GM12864 (cell line): Measurements from ENCODE around the gene TCHH.

Experiments
- DNase-seq: peaks from one replicate; pipeline ENCODE4 v3.0.0-alpha.2; 2011; ENCODE audit warnings: low read depth
- H3K4me3 ChIP-seq: 2 replicates; pipeline ENCODE4 v1.5.1; 2011; ENCODE audit warnings: mild to moderate bottlenecking, low read depth, low read length, control low read depth
- TF ChIP-seq, protein P1 (sequence below): IDR thresholded peaks from 2 replicates; pipeline ENCODE4 v1.5.1; 2011; ENCODE audit warnings: low read depth, mild to moderate bottlenecking, moderate library complexity, low read length, control low read depth, inconsistent platforms; ENCODE audit errors: missing control alignments

Gene TCHH, protein sequence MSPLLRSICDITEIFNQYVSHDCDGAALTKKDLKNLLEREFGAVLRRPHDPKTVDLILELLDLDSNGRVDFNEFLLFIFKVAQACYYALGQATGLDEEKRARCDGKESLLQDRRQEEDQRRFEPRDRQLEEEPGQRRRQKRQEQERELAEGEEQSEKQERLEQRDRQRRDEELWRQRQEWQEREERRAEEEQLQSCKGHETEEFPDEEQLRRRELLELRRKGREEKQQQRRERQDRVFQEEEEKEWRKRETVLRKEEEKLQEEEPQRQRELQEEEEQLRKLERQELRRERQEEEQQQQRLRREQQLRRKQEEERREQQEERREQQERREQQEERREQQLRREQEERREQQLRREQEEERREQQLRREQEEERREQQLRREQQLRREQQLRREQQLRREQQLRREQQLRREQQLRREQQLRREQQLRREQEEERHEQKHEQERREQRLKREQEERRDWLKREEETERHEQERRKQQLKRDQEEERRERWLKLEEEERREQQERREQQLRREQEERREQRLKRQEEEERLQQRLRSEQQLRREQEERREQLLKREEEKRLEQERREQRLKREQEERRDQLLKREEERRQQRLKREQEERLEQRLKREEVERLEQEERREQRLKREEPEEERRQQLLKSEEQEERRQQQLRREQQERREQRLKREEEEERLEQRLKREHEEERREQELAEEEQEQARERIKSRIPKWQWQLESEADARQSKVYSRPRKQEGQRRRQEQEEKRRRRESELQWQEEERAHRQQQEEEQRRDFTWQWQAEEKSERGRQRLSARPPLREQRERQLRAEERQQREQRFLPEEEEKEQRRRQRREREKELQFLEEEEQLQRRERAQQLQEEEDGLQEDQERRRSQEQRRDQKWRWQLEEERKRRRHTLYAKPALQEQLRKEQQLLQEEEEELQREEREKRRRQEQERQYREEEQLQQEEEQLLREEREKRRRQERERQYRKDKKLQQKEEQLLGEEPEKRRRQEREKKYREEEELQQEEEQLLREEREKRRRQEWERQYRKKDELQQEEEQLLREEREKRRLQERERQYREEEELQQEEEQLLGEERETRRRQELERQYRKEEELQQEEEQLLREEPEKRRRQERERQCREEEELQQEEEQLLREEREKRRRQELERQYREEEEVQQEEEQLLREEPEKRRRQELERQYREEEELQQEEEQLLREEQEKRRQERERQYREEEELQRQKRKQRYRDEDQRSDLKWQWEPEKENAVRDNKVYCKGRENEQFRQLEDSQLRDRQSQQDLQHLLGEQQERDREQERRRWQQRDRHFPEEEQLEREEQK (N-terminal part only)

DNA sequence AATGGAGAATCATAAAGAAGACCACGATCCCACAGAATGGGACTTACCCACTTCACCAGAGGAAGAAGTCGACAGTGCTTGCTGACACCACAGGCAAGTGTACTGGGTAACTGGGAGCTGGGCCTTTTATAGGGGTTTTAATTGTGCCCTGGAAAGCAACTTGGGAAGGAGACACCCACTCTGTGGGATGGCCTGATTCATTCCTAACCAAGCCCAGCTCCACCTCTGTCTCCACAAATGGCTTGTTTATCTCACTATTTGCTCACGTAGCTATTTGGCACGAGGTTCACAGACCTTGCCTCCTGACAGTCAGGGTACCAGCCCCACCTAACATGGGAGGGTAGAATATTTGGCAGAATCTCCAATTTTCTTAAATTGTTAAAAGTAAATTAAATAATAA lies at the start of gene TCHH:
Gene TCHH, minus strand, starts transcription at position 101 of the 400 bp plus-strand sequence. CDS start 1,364 bp downstream, outside the sequence.
- no peak for DNase-seq
- TF ChIP-seq, protein P1, sequence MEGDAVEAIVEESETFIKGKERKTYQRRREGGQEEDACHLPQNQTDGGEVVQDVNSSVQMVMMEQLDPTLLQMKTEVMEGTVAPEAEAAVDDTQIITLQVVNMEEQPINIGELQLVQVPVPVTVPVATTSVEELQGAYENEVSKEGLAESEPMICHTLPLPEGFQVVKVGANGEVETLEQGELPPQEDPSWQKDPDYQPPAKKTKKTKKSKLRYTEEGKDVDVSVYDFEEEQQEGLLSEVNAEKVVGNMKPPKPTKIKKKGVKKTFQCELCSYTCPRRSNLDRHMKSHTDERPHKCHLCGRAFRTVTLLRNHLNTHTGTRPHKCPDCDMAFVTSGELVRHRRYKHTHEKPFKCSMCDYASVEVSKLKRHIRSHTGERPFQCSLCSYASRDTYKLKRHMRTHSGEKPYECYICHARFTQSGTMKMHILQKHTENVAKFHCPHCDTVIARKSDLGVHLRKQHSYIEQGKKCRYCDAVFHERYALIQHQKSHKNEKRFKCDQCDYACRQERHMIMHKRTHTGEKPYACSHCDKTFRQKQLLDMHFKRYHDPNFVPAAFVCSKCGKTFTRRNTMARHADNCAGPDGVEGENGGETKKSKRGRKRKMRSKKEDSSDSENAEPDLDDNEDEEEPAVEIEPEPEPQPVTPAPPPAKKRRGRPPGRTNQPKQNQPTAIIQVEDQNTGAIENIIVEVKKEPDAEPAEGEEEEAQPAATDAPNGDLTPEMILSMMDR = no peak
- no peak within 1 kb of the TSS for H3K4me3 ChIP-seq

DNA sequence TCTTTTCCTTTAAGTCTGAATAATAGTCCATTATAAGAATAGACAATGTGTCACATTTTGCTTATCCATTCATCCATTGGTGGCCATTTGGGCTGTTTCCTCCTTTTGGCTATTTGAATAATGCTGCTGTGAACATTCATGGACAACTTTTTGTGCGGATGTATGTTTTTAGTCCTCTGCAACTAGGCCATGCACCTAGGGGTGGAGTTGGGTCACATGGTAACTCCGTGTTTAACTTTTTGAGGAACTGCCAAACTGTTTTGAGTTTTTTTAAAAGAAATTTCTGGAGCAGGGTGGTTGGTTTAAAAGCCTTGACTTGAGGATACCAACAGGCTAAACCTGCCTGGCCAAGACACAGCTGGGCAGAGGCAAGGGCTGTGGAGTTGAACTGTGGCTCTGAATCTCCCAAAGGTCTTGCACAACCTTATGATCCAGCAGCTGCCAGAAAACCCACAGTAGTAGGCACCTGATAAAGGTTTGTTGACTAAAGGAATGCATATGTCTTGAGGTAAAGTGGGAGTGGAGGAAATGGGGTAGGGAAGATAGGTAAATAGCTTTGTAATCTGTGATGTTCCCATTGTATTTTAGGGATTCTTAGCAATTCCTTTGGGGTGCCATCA lies 49.4 kb upstream of the TCHH start:
- no peak overlapping the region for H3K4me3 ChIP-seq
- DNase-seq = no peak
- TF ChIP-seq, protein P1 = no peak

DNA sequence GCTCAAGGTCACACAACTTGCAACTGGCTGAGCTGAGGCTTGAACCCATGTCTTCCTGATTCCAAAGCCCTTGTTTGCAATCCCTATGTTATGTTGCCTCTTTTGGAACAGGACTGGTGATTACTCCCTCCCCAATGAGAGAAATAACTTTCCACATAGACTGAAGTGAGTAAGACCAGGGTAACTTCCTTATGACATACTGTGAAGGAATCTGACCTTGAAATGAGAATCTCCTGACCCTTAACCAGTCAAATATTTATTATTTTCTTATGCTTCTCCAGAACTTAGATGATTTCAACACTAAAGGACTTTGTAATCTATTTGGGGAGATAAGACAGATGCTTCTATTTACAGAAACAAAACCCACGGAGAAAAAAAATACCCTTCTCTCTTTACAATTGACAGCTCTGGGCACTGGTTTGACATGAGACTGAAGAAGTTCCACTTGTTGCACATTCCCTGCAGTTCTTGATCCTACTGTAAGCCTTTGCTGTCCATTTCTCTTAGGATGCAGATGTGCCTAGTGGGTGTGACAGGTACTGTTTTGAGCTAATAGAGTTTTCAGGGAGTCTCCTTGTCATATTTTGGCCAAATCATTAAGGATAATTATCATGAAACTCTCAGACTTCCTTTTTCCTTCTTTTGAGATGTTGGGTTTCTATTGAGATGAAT lies 47.7 kb upstream of the TCHH start:
- no peak overlapping the region for H3K4me3 ChIP-seq
- TF ChIP-seq, protein P1 = no peak
- no peak for DNase-seq

DNA sequence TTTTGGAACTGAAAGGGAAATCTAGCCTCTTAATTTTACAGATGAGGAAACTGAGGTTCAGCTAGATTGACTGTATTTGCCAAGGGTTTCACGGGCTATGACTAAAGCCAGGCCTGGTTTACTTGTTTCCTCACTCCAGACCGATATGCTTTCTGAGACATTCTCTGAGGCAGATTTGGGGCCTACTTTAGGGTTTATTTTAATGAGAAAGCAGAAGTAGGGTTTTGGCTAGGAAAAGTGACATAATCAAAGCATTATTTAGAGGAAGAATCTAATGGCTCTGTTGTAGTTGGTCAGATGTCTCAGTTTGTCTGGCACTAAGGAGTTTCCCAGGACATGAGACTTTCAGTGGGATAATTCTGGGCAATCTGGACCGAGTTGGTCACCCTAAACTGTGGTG lies 45.3 kb upstream of the TCHH start:
- TF ChIP-seq, protein P1 = no peak
- H3K4me3 ChIP-seq = no peak overlapping the region
- no peak for DNase-seq

DNA sequence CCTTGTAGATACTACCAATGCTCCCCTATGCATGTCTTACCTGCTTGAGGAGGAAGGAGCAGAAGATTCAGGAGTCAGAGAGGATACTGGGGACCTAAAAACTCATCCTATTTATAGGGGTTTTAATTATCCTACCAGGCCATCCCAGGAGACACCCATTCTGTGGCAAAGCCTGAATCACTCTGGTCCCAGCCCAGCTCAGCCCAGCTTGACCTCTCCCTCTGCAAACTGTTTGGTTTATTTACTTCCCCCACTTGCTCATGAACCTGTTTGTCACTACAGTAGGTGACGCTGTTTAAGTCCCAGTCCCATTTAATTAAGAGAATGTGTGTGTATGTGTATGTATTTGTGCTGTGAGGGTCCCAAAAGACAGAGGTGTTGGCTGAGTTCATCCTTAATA lies 43.9 kb upstream of the TCHH start, which contains the start of gene RPTN:
Gene RPTN, minus strand, starts transcription at position 85 of the 400 bp plus-strand sequence. CDS start 1,339 bp downstream, outside the sequence.
- TF ChIP-seq, protein P1 = no peak
- no peak for DNase-seq
- no peak within 1 kb of the TSS for H3K4me3 ChIP-seq
